Ishikawa (cell line): Measurements from ENCODE around the gene C3AR1.

Experiments used
- EP300 ChIP-seq: IDR thresholded peaks from 2 replicates; pipeline ENCODE4 v1.6.1; 2012; ENCODE audit warnings: borderline replicate concordance
- TF ChIP-seq, protein P1 (sequence below): IDR thresholded peaks from 2 replicates; pipeline ENCODE4 v1.6.1; 2012

DNA sequence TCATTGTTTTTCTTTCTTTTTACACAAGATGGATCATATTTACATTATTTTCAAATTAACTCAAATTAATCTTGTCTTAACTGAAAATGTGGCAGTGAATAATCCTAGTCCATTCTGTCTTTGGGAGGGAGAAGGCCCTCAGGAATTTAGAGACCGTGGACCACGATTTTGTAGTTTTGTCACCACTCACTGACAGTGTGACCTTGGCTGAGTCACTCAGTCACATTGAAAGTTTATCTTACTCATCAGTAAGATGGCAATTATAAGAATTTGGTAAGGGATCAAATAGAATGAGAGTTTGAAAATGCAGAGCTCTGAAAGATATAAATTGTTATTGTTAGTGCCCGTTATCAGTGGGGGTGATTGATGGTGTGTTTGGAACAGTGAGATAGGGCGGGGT lies 17.3 kb downstream of the C3AR1 start:
- TF ChIP-seq, protein P1, sequence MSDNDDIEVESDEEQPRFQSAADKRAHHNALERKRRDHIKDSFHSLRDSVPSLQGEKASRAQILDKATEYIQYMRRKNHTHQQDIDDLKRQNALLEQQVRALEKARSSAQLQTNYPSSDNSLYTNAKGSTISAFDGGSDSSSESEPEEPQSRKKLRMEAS: no peak
- no peak for TF ChIP-seq EP300
